ENCODE results near the gene TNIK.
"Not testable (repeated sequence)": the region's sequence is repeated elsewhere in the genome, so short reads cannot be mapped to it uniquely, and the experiment has no call there.

The TNIK gene

DNA sequence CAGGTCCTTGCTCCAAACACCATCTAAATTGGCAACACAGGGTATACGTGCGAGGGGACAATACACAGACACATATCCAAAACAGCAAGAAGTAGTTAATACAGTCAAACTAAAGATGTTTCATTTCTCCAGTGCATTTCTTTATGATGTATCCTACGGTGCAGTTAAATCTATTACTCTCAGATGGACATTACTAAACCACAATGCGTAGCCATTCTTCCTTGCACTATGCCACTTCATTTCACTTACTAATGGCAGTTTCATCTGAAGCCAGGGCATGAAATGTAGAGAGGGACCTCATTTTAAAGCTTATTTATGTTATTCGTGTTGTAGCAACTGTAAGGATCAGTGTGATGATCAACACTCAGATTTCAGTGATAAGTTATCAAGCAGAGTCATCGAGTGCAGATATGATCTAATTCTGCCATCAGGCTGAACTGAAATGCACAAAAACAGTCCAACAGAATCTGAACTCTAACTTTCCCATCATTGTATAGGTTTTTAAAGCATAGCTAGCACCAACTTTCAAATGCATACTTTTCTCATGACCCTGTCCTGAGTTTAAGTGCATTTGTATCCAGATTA, 14.5 kb downstream of the TNIK start:
- DNase-seq = no peak

DNA sequence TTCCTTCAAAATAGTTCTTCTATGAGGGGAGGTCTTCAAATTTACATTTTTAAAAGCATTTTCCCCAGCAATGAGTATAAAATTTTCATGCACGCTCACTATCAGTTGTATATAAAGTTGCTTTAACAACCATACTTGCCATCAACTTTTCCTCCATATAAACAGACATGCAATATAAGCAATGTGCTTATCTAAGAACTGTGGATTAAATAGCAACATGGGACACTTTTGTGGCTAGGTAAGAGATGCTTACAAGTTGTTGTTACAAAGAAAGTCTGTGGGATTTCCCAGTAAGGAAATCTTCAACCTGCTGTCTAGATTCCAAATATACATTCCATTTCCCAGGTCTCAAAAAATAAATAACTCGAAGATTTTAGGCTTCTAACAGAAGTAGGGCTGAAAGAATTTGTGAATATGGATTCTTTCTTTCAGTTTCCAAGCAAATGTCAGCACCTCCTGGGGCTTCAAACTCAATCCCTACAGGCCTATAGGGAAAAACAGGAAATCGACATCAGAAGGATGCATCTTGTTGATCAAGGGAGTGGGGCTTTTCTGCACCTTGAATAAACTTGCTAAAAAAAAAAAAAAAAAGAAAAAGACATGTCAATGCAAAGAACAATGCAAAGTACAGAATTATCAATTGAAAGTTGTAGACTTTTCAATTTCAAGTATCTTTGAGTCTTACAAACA, 16.1 kb downstream of the TNIK start:
- no peak for DNase-seq

DNA sequence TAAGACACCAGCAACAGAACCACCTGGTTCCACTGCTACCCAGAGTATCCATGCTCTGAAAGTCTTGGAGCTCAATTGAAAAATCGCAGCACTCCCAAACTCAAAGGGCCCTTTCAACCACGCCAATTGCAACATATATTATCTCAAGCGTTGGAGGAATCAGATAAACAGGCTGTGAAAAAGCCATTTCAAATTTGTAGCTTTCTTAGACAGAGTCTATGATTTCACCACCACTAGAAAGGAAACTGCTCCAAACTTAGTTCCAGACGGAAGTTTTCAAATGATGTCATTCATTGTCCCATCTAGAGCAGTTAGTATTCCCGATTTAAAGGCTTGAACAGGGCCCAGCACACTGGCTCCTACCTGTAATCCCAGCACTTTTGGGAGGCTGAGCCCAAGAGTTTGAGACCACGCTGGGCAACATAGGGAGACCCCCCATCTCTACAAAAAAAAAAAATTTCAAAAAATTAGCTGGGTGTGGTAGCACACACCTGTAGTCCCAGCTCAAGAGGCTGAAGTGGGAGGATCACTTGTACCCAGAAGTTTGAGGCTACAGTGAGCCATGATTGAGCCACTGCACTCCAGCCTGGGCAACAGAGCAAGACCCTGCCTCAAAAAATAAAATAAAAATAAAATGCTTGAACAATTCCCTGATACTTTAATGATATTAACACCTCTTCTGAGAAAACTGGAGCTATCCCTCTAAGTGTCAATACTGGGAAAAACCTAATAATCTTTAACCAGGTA, 16.8 kb downstream of the TNIK start:
- DNase-seq = no peak

DNA sequence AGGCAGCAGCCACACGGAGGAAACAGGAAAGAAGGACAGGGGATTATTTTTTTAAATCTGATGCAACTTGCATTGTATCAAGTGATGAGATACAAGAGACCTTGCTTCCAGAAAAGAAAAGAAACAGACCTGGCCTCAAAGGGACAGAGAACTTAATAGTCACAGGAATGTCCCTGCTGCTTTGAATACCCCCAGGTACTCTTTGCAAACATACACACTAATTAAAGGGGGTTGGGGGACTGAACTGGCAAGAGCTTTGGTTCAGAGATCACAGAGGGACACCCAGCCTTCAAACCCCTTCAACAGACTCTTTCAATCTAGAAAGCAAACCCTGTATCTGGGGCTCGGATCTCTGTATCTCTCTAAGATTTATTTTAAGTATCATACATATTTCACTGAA, 18.0 kb downstream of the TNIK start:
- DNase-seq = no peak

DNA sequence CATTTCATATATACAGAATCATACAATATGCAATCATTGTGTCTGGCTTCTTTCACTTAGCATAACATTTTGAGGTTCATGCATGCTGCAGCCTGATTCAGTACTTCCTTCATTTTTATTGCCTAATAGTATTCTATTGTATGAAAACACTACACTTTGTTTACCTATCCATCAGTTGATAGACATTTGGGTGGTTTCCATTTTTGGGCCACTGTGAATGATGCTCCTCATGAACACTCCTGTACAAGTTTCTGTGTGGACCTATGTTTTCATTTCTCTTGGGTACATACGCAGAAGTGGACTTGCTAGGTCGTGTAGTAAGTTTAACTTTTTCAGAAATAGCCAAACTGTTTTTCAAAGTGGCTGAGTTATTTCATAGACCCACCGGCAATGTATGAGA, 18.8 kb downstream of the TNIK start:
- no peak for DNase-seq

DNA sequence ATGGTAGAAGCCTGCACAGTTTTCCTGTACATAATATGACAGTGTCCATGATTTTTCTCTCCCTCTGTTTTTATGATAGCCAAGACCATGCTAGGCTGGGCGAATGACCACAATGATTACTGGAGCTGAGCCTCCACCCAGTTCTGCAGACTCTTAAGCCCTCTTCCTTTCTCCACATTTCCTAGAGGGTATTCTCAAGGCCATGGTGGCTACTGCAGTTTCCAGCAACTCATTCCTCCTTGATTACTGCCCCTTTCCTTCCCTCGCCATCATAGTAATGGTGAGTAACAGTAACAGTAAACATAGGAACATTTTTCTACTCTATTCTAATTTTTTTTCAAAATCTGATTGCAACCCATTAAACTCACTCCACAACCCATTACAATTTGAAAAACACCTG, 20.2 kb downstream of the TNIK start:
- DNase-seq = no peak

DNA sequence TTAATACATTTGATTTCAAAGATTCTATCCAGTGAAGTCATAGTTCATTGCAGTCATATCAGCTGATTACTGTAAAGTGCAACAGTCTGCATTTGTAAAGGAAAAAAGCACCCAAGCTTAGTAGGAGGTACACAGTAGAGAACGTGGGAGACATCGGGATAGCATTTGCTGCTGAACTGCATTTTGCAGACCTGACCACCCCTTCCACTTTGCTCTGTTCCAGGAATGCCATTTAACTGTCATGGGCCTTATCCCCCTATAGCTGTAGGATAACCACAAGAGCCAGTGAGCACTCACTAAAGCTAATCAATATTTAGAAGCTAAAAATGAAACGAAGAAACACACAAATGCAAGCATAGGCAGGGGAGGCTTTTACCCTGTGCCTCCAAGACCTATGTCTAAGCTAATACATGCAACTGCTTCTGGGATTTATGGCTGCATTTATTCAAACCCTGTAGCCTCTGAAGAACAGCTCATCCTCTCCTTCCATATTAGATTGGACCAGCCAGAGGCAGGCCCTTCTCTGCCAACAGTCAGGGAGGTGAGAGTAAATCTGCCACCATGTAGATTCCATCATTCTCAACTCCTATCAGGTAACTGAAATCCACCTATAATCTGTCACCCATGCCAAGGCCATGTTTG, 23.0 kb downstream of the TNIK start:
- DNase-seq = no peak

DNA sequence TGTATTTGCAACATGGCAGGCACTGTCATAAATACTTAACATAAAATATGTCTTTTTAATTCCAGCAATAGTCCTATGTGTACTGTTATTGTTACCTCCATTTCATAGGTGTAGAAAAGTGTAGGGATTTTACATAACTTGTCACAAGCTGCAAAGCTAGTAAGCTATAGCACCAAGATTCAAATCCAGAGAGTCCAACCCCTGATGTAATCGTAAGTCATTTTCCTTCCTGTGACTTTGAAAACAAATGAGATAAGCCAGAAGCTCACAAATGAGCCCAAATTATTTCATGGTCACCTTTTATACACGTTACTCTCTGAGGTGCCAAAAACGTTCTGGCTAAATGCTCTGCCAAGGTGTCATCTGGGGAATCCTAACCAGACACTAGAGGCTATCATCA, 23.8 kb downstream of the TNIK start:
- no peak for DNase-seq

DNA sequence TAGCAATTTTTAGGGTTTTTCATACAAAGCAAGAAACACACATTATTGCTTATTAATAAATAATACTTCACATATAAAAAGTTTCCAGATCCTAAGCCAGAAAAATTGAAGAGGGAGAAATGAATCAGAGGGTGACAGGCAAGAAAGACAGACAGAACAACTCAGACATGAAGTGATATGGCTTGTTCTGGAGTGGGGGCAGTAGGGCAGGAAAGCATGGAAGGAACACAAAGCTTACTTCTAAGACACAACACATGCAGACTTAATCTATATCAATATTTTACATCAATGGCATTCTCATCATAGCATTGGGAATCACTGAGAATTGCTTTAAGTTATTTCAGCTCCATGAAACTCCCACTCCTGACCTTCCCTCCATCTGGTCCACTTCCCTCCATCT, 24.4 kb downstream of the TNIK start:
- DNase-seq = no peak

DNA sequence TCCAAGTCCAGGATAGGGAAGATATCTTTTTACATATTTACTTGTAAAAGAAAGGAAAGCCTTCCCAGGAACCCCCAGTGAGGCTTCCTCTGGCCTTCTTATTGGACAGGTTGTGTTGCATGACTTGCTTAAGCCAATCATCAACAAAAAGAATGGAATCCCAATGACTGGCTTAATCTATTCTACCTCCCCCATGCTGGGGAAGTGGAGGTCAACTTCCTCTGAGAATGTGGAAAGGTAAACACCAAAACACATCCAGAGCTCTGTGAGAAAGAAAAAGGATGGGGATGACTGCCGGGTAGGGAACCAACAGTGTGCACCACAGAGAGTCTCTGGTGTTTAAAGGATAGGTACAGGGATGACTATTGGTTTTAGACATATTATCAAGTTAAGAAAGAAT, 25.1 kb downstream of the TNIK start:
- no peak for DNase-seq

DNA sequence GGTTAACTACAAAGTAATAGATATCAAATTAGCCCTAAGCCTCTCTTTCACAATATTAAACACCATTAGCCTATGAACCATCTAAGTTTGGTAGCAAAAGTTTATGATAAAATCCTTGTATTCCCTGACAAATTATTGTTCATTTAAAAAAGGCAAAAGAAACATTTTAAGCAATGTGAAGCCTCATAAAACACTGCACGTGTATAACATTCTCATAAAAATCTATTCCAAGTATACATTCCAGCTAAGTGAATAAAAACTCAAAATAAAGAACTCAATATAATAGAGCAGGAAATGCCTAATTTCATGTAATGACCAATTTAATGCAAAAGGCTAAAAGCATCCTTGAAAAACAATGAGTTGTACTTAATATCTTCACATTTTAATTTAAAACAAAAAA, 27.7 kb downstream of the TNIK start:
- DNase-seq = no peak

DNA sequence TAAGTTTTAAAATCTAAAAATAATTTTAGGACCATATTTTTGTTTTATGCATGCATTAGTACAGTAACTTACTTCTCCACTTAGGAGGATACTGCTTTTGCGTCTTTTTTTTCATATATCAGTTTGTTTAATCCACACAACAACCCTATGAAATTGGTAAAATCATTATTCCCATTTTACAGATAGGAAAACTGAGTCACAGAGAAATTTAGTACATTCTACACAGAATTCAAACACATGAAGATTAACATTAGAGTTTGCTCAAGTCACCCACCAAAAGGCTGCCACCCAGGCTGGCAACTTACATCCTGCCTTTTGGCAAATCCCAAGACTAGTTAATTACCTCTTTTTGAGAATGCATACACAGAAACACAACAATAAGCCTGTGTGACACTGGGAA, 28.7 kb downstream of the TNIK start:
- no peak for DNase-seq

DNA sequence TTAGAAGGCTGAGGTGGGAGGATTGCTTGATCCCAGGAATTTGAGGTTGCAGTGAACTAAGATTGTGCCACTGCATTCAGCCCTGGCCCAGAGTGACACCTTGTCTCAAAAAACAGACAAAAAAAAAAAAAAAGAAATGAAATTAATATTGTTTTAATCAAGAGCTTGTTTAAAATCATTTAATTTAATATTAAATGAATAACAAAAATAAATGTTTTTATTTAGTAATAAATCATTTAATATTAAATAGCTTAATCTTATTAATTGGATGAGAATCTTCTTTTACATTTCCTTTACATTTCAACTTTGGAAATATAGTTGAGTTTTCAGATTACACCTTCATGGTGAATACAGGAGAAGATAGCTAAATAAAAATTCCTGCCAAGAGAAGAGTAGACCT, 29.7 kb downstream of the TNIK start:
- no peak for DNase-seq

DNA sequence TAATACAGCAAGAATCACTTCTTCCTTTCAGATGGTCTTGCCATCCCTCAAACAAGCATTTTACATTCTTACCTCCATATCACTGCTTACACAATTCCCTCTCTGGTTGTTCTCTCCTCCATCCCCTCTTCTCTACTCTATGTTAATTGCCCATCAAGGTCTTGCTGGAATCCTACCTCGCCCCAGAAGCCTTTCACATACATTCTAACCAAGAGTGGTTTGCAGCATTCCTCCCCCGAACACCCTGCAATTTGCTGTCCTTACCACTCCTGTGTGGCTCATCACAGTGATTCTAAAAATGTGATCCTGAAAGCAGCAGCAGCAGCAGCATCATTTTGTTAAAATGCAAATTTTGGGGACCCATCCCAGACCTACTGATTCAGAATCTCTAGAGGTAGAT, 30.6 kb downstream of the TNIK start:
- DNase-seq = no peak

DNA sequence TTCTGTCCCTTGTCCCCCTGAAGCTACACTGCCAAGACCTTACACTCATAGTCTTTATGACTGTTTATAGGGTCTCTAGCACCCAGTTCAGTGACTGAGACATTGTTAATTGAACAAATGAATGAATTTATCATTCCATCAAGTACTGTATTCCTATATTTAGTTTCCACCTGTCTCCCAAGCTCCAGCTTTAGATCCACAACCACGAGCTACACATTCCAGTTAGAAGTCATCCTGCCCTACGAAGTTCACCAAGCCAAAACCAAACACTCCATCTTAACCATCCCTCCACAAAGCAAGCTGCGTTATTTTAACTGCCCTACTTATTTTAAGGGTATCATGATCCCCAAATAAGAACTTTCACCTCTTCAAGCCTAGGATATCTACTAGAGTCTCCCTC, 31.3 kb downstream of the TNIK start:
- no peak for DNase-seq

DNA sequence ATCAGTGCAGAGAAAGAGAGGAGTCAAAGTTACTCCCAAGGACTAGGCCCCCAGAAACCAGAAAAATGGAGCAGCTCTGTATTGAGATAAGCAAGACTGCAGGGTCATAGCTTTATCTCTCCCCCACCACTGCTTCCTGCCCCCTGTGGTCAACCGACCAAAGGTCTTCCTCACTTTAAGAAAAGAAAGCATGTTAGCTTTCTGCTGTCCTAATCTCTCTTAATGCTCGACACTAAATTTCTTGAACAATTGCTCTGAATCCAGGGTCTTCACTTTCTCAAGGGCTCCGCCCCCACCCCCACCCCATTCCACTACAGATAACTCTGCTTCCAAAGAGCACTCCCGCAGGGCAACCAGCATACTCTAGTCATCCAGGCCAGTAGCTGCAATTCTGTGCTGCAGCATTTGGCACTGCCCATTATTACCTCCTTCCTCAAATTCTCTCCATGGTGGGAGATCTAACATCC, 31.9 kb downstream of the TNIK start:
- DNase-seq = no peak

DNA sequence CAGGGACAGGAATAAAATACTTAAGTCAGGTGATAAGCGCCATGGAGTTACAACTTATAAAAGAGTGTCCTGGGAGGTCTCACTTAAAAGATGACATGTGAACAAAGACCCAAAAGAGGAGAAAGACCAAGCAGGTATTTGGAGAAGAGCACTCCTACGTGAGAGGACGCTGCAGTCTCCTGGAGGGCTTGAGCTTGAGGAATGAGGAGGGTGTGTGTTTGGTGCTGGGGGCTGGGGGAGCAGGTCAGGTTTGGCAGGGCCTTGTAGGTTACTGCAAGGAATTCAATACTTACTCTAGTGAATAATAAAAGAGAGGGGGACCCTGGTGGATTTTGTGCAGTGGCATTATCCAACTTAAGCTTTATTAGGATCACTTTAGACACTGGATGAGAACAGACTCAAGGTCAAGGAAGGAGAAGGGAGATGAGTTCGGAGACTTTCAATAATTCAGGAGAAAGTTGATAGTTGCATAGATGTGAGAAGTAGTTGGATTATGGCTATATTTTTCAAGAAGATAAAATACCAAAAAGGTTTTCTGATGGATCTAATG, 32.4 kb downstream of the TNIK start:
- no peak for DNase-seq

DNA sequence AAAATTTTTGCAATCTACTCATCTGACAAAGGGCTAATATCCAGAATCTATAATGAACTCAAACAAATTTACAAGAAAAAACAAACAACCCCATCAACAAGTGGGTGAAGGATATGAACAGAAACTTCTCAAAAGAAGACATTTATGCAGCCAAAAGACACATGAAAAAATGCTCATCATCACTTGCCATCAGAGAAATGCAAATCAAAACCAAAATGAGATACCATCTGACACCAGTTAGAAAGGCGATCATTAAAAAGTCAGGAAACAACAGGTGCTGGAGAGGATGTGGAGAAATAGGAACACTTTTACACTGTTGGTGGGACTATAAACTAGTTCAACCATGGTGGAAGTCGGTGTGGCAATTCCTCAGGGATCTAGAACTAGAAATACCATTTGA, 36.1 kb downstream of the TNIK start:
- not testable (repeated sequence) for DNase-seq

DNA sequence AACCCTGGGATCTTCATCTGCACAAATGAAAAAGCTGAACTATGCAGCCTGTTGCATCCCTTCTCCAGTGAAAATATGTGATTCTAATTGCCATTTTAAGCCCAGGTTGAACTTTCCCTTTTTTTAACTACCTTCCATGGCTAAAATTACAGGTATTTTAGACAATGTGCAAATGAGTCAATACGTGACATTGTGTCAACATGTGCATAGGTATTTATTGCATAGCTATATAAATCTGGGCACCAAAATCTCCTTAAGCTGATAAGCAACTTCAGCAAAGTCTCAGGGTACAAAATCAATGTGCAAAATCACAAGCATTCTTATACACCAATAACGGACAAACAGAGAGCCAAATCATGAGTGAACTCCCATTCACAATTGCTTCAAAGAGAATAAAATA, 37.4 kb downstream of the TNIK start:
- DNase-seq = not testable (repeated sequence)

DNA sequence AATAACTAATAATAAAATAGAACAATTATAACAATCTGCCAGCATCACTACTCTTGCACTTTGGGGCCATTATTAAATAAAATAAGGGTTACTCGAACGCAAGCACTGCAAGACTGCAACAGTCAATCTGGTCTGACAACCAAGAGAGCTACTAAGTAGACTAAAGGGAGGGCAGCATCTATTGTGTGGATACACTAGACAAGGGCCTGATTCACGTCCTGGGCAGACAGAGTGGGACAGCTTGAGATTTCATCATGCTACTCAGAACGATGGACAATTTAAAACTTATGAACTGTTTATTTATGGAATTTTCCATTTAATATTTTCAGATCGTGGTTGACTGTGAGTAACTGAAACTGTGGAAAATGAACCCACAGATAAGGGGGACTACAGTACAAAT, 39.5 kb downstream of the TNIK start:
- no peak for DNase-seq

DNA sequence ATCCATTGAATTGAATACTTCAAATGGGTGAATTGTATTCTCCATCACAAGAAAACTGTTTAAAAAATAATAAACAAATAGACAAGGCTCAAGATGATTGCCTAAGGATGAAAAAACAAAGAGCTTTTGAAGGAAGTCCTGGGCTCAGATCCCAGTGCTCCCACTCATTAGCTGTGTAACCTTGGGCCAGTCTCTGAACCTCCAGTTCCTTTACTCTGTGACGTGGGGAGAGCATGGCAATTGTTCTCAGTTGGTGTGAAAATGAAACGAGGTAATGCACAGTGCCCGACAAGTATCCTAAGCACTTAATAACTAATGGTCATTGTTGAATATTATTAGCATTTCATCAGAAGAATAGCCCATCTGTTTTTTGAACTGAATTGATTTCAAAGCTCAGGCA, 40.7 kb downstream of the TNIK start:
- DNase-seq = no peak

DNA sequence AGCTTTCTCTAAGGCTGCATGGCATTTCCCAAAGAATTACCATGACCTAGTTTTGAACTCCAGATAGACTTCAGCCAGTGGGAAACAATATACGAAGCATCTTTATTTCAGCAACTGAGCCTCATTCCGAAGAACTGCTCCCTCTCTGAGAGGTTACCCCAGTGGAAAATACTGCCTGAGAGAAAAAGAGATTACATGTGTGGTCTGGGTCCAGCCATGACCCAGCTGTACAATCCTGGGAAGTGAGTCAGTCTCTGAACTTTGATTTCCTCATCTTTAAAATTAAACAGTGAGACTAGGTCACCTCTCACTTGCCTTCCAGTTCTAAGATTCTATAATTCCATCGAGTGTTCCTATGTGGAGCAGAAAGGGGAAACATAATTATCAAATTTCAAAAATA, 42.4 kb downstream of the TNIK start:
- DNase-seq = no peak

DNA sequence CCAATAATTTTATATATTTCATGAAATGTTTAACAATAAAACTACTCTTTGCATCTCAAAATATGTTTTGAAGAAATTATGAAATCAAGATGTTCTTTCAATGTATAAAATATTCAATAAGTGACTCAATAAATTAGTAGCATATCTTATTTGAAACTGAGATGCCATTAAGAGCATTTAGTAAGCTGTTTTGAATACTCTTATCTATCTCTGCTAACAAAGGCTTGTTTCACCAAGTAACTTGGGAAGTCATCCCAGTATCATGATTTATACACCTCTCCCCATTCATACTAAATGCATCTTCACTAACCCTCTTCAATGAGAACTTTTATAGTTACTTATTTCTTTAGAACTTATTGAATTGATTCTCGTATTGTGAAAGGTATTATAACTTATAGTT, 43.1 kb downstream of the TNIK start:
- no peak for DNase-seq

DNA sequence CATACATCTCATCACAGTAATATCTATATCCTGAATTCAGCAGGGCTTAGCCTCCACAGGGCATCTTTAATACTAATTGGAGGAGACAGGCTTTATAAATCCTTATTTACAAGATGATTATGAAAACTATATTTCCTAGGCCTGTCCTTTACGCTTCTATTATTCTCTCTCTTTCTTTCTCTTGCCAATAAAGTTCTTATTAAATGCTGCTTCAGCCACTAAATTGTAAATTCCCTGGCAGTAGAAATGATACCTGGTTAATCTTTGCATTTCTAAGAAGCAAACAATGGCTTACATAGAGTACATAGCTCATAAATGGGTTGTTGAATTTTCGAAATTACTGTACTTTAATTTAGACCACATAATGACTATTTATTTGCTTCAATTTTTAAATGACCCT, 43.5 kb downstream of the TNIK start:
- no peak for DNase-seq

Measured in NCI-H748 treated with DMSO at 0.1 percent for 48 hours (cell line).